Measurements from ENCODE around the gene EML4.

EML4 gene

DNA sequence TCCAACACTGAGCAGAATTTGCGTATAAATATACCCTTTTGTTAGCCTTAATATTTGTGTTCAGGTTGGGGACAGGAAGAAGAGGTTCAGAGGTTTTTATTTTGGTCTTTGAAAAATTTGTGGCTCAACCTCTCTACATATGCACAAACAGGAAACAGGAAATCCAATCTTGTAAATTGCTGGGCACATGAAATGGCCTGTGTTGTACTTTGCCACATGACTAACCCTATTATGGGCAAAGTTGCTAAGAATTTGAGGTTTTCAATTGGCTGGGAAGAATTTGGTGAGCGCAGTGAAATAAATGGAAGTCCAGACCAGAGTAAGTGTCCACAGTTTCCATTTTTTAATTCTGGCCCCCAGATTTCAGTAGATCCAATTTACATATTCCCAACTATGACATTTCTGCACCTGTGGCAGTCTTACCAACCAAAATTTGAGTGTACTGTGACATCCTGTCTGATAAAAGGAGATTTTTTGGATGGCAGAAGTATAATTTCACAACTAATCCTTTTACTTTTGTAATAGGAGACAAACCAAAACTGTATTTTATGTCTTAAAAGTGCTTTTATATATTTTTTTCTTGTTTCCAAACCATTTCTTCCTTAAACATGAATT lies 128.3 kb downstream of the EML4 start:
- peaks cover 0 to 4% (median 0%) of the 10 kb centered on the region in 4 donors for H3K4me1 ChIP-seq
- no peaks in the 10 kb centered on the region for H3K27me3 ChIP-seq
- intact Hi-C loops (cut with DNase I; ENCODE audit: low total_unique reads) = no loop called here
- H3K36me3 ChIP-seq = peaks cover 11 to 39% (median 27%) of the 10 kb centered on the region in 3 donors
- H3K4me3 ChIP-seq = no peak overlapping the region
- DNase-seq = no peak
- TF ChIP-seq, protein P1, sequence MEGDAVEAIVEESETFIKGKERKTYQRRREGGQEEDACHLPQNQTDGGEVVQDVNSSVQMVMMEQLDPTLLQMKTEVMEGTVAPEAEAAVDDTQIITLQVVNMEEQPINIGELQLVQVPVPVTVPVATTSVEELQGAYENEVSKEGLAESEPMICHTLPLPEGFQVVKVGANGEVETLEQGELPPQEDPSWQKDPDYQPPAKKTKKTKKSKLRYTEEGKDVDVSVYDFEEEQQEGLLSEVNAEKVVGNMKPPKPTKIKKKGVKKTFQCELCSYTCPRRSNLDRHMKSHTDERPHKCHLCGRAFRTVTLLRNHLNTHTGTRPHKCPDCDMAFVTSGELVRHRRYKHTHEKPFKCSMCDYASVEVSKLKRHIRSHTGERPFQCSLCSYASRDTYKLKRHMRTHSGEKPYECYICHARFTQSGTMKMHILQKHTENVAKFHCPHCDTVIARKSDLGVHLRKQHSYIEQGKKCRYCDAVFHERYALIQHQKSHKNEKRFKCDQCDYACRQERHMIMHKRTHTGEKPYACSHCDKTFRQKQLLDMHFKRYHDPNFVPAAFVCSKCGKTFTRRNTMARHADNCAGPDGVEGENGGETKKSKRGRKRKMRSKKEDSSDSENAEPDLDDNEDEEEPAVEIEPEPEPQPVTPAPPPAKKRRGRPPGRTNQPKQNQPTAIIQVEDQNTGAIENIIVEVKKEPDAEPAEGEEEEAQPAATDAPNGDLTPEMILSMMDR (IDR thresholded peaks at IDR 0.05) = no peak
- no peaks in the 10 kb centered on the region for H3K9me3 ChIP-seq
- H3K27ac ChIP-seq = no peak overlapping the region

DNA sequence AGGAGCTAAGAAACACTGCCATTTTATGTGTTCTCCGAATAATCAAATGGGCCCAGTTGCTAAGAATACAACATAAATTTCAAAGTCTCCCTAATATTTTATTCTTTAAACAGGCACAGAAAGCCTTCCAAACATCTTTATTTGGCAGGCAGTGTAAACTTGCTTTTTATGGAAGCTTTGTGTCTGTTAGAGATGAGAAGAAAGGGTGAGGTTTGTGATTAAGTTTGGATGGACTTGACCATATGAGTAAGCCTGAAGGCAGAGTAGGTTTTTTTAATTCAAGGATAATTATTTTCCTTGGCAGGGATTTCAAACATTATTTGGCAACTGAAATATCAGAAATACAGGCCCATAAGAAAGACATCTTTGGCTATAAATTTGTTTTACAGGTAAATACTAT lies 129.0 kb downstream of the EML4 start:
- intact Hi-C loops (cut with DNase I; ENCODE audit: low total_unique reads) = no loop called here
- DNase-seq = no peak

DNA sequence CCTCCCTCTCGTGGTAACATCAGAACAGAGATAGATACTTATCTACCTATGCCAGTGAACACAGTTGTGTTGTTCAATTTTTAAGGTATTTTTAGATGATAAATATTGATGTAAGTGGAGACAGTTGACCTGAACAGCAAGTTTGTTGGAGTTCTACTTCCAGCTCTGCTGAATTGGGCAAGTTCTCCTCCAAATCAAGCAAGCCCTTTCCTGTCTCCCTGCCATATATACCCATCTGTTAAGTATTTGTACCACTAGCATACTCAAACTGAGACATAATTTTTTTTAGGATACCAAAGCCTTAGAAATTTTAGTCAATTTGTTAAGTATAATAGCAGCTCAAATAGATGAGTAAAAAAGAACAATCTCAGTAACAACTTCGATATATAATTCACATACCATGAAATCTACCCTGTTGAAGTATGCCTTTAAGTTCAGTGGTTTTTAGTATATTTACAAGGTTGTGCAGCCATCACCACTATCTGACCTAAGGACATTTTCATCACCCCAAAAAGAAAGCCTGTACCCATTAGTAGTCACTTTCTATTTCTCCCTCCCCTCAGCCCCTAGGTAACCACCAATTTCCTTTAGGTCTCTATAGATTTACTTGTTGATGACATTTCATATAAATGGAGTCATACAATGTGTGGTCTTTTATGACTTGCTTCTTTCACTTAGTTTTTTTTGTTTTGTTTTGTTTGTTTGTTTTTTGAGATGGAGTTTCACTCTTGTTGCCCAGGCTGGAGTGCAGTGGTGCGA lies 130.0 kb downstream of the EML4 start:
- intact Hi-C loops (cut with DNase I; ENCODE audit: low total_unique reads) = no loop called here
- Histone ChIP-seq H3K4me1 (peaks cover 0 to 4% (median 0%) of the 10 kb centered on the region in 4 donors), H3K9me3 (no peaks in the 10 kb centered on the region), H3K27ac (no peak overlapping the region), H3K36me3 (peaks cover 26 to 50% (median 33%) of the 10 kb centered on the region in 3 donors), H3K4me3 (no peak overlapping the region), H3K27me3 (no peaks in the 10 kb centered on the region)
- DNase-seq = no peak
- TF ChIP-seq, protein P1 (IDR thresholded peaks at IDR 0.05) = no peak

More for the DNA sequence above, 129.0 kb downstream of the EML4 start:
- no peaks in the 10 kb centered on the region for H3K27me3 ChIP-seq
- H3K4me1 ChIP-seq = peaks cover 0 to 4% (median 0%) of the 10 kb centered on the region in 4 donors
- H3K9me3 ChIP-seq = no peaks in the 10 kb centered on the region
- H3K27ac ChIP-seq = no peak overlapping the region
- H3K36me3 ChIP-seq = peaks cover 15 to 40% (median 29%) of the 10 kb centered on the region in 3 donors
- TF ChIP-seq, protein P1 (IDR thresholded peaks at IDR 0.05) = no peak
- H3K4me3 ChIP-seq = no peak overlapping the region

DNA sequence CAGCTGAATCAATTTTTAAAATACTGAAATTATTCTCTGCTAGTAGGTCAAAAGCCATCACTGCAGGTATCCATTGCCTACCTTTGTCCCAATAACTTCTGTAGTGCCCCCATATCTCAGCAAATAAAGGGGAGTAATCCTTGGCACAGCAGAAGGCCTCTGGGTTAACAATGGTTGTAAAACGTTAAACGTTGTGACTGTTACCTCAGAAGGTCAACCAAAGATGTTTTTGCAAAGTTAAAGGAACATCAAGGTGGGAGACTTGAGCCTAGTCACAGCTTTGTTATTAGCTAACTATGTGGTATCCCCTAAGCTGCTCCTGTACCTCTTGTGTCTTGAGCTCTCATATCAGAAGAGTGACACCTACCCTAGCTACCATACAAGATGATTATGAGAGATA lies 131.4 kb downstream of the EML4 start:
- Histone ChIP-seq H3K9me3 (no peaks in the 10 kb centered on the region), H3K27me3 (no peaks in the 10 kb centered on the region), H3K36me3 (peaks cover 29 to 51% (median 41%) of the 10 kb centered on the region in 3 donors), H3K4me1 (peaks cover 0 to 4% (median 0%) of the 10 kb centered on the region in 4 donors), H3K27ac (no peak overlapping the region), H3K4me3 (no peak overlapping the region)
- TF ChIP-seq, protein P1 (IDR thresholded peaks at IDR 0.05) = no peak
- DNase-seq = no peak
- intact Hi-C loops (cut with DNase I; ENCODE audit: low total_unique reads) = no loop called here

DNA sequence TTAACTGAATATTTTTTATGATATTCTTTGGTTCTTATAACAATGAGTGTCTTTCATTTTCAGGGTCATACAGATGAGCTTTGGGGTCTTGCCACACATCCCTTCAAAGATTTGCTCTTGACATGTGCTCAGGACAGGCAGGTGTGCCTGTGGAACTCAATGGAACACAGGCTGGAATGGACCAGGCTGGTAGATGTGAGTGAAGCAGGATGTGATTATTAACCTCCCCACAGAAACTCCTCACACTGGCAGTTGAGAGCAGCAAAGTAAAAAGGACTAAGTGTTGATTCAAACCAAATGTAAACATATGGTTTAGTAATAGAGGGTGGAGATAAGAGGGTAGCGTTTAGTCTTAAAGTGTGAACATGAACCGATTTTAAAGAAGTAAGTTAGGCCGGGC lies 134.1 kb downstream of the EML4 start:
- Histone ChIP-seq H3K9me3 (no peaks in the 10 kb centered on the region), H3K36me3 (peaks cover 23 to 44% (median 42%) of the 10 kb centered on the region in 3 donors), H3K27ac (no peak overlapping the region), H3K4me3 (no peak overlapping the region), H3K27me3 (no peaks in the 10 kb centered on the region), H3K4me1 (peaks cover 0 to under 1% (median 0%) of the 10 kb centered on the region in 4 donors)
- intact Hi-C loops (cut with DNase I; ENCODE audit: low total_unique reads) = no loop called here
- TF ChIP-seq, protein P1 (IDR thresholded peaks at IDR 0.05) = no peak
- no peak for DNase-seq
